H1 (cell line): ENCODE results near the gene SGCE. TPM values are rescaled to one million over a fixed set of nuclear protein-coding genes. Genes with fewer than 3 reads are reported as not detected.

Experiments
- CTCF ChIA-PET: fragments of 300-600 bp; sonication (Branson Sonifier 250); formaldehyde crosslinking; loops from one replicate; lab custom pipeline; 2021; ENCODE audit not compliant: partially characterized antibody; lab: Charles Lee
- POLR2A ChIA-PET: fragments of 300-600 bp; sonication (Branson Sonifier 250); formaldehyde crosslinking; loops from one replicate; lab custom pipeline; 2021; ENCODE audit warnings: inconsistent platforms; ENCODE audit not compliant: partially characterized antibody; lab: Charles Lee
- DNase-seq, 2 experiments: peaks; one replicate each; pipeline versions ENCODE4 v3.0.0 to v3.0.0-alpha.2; 2010 to 2022; ENCODE audit warnings: low spot score in 2 of 2, low read depth in 1 of 2, mixed read lengths in 1 of 2
- FAIRE-seq: peaks from 2 replicates; lab custom pipeline; 2011; peaks lifted over from hg19 to GRCh38; lab: Jason Lieb, UNC
- H2AFZ ChIP-seq: 2 replicates; pipeline ENCODE4 v1.8.1; 2012; ENCODE audit warnings: low read length, inconsistent platforms
- H2AK5ac ChIP-seq: 2 replicates; pipeline ENCODE4 v1.6.1; 2013; ENCODE audit warnings: low read depth, low read length
- H2BK120ac ChIP-seq: replicated peaks from 2 replicates; pipeline ENCODE3; 2013; ENCODE audit warnings: low read depth, low read length, inconsistent platforms
- H2BK12ac ChIP-seq: 2 replicates; pipeline ENCODE4 v1.6.1; 2013; ENCODE audit warnings: low read depth, low read length
- H2BK15ac ChIP-seq: 2 replicates; pipeline ENCODE4 v1.6.1; 2013; ENCODE audit warnings: low read length
- H2BK20ac ChIP-seq: 2 replicates; pipeline ENCODE4 v1.6.1; 2013; ENCODE audit warnings: low read length
- H2BK5ac ChIP-seq: 2 replicates; pipeline ENCODE4 v1.6.1; 2013; ENCODE audit warnings: low read depth, low read length
- H3K14ac ChIP-seq: 2 replicates; pipeline ENCODE4 v1.6.1; 2013; ENCODE audit warnings: inconsistent platforms; ENCODE audit not compliant: insufficient read length
- H3K18ac ChIP-seq: 2 replicates; pipeline ENCODE4 v1.6.1; 2013; ENCODE audit warnings: low read length; ENCODE audit errors: extremely low read depth
- H3K23ac ChIP-seq: 2 replicates; pipeline ENCODE4 v1.6.1; 2013; ENCODE audit warnings: inconsistent platforms; ENCODE audit not compliant: insufficient read length
- H3K23me2 ChIP-seq: 2 replicates; pipeline ENCODE4 v1.6.1; 2013; ENCODE audit warnings: low read depth, low read length
- H3K27ac ChIP-seq: 2 replicates; pipeline ENCODE4 v1.6.1; 2011; ENCODE audit warnings: low read depth, low read length, inconsistent platforms
- H3K27me3 ChIP-seq, 4 experiments: replicated peaks in 1 of 4; 1 replicate in 1 of 4; 2 replicates in 3 of 4; pipeline versions ENCODE4 v1.6.1 to v1.8.1; 2011 to 2013; ENCODE audit warnings: low read length in 3 of 4, mild to moderate bottlenecking in 3 of 4, inconsistent platforms in 2 of 4, mixed read lengths in 2 of 4, moderate library complexity in 1 of 4; ENCODE audit not compliant: control insufficient read depth in 3 of 4, insufficient read depth in 3 of 4; ENCODE audit errors: extremely low read depth in 1 of 4
- H3K36me3 ChIP-seq, 4 experiments: 2 replicates each; pipeline versions ENCODE4 v1.6.1 to v1.8.1; 2011 to 2013; ENCODE audit warnings: mild to moderate bottlenecking in 4 of 4, low read length in 3 of 4, moderate library complexity in 2 of 4, control low read depth in 1 of 4, inconsistent platforms in 1 of 4; ENCODE audit not compliant: insufficient read depth in 4 of 4, control insufficient read depth in 2 of 4
- H3K4ac ChIP-seq: replicated peaks from 2 replicates; pipeline ENCODE3; 2013; ENCODE audit warnings: low read length, low read depth, mixed read lengths, inconsistent platforms; ENCODE audit not compliant: insufficient read length
- H3K4me1 ChIP-seq, 4 experiments: replicated peaks in 1 of 4; 1 replicate in 1 of 4; 2 replicates in 3 of 4; pipeline versions ENCODE4 v1.6.1 to v1.8.1; 2011 to 2013; ENCODE audit warnings: low read length in 3 of 4, inconsistent platforms in 2 of 4, mixed read lengths in 1 of 4; ENCODE audit not compliant: insufficient read depth in 4 of 4, control insufficient read depth in 3 of 4
- H3K4me2 ChIP-seq, 2 experiments: 2 replicates each; pipeline versions ENCODE4 v1.6.1 to v1.8.1; 2011 to 2013; ENCODE audit warnings: low read depth in 2 of 2, low read length in 2 of 2, control low read depth in 1 of 2, inconsistent platforms in 1 of 2, mild to moderate bottlenecking in 1 of 2; ENCODE audit not compliant: insufficient read depth in 1 of 2
- H3K4me3 ChIP-seq, 4 experiments: fragments of 200-600, 300-600 bp in 1 of 4; sonication (generic), shearing (Covaris generic), sonication (Bioruptor Twin) in 1 of 4; 2 replicates each; pipeline versions ENCODE4 v1.5.1 to v1.8.1; 2011 to 2016; ENCODE audit warnings: low read length in 4 of 4, low read depth in 3 of 4, control low read depth in 2 of 4, inconsistent platforms in 2 of 4, mild to moderate bottlenecking in 2 of 4, mixed read lengths in 1 of 4, moderate library complexity in 1 of 4; ENCODE audit not compliant: insufficient read depth in 2 of 4; ENCODE audit errors: extremely low read depth in 1 of 4
- H3K56ac ChIP-seq: replicated peaks from 2 replicates; pipeline ENCODE3; 2013; ENCODE audit warnings: low read depth, mild to moderate bottlenecking, mixed read lengths, low read length, inconsistent platforms; ENCODE audit not compliant: insufficient read length
- H3K79me1 ChIP-seq: 2 replicates; pipeline ENCODE4 v1.6.1; 2013; ENCODE audit warnings: low read depth, low read length, control low read depth
- H3K79me2 ChIP-seq, 2 experiments: 2 replicates each; pipeline versions ENCODE4 v1.6.1 to v1.8.1; 2012 to 2013; ENCODE audit warnings: low read length in 2 of 2, mild to moderate bottlenecking in 2 of 2, inconsistent platforms in 1 of 2; ENCODE audit not compliant: insufficient read depth in 2 of 2, control insufficient read depth in 1 of 2
- H3K9ac ChIP-seq, 4 experiments: replicated peaks in 1 of 4; 1 replicate in 1 of 4; 2 replicates in 3 of 4; pipeline versions ENCODE4 v1.6.1 to v1.8.1; 2011 to 2013; ENCODE audit warnings: low read depth in 3 of 4, low read length in 3 of 4, control low read depth in 2 of 4, mild to moderate bottlenecking in 2 of 4, moderate library complexity in 2 of 4, inconsistent platforms in 1 of 4; ENCODE audit errors: extremely low read depth in 1 of 4
- H3K9me3 ChIP-seq, 2 experiments: 2 replicates each; pipeline versions ENCODE4 v1.6.1 to v1.8.1; 2012 to 2013; ENCODE audit warnings: mild to moderate bottlenecking in 2 of 2, moderate library complexity in 2 of 2, control low read depth in 1 of 2, inconsistent platforms in 1 of 2, low read depth in 1 of 2, low read length in 1 of 2, mixed read lengths in 1 of 2; ENCODE audit not compliant: insufficient read depth in 2 of 2
- H4K20me1 ChIP-seq, 2 experiments: replicated peaks in 1 of 2; 2 replicates each; pipeline versions ENCODE3 to v1.8.1; 2011 to 2013; ENCODE audit warnings: inconsistent platforms in 2 of 2, low read length in 2 of 2, mild to moderate bottlenecking in 1 of 2; ENCODE audit not compliant: insufficient read depth in 2 of 2, control insufficient read depth in 1 of 2
- H4K5ac ChIP-seq: 2 replicates; pipeline ENCODE4 v1.6.1; 2013; ENCODE audit warnings: low read length, low read depth, mixed read lengths, inconsistent platforms; ENCODE audit not compliant: insufficient read length
- H4K8ac ChIP-seq: 2 replicates; pipeline ENCODE4 v1.8.0; 2013; ENCODE audit warnings: mild to moderate bottlenecking, moderate library complexity, low read length, inconsistent platforms; ENCODE audit not compliant: insufficient read depth; ENCODE audit errors: extremely low read depth
- H4K91ac ChIP-seq: replicated peaks from 2 replicates; pipeline ENCODE3; 2013; ENCODE audit warnings: low read length, mixed read lengths, inconsistent platforms; ENCODE audit not compliant: insufficient read length
- BCL11A ChIP-seq, 2 experiments: IDR thresholded peaks; one replicate each; pipeline ENCODE4 v1.6.1; 2011; ENCODE audit warnings: low read depth in 2 of 2, low read length in 2 of 2, mild to moderate bottlenecking in 2 of 2
- CHD1 ChIP-seq: IDR thresholded peaks from 2 replicates; pipeline ENCODE4 v1.6.1; 2012; ENCODE audit warnings: low read depth, low read length, improper control_type of control experiment
- CTBP2 ChIP-seq: IDR thresholded peaks from 2 replicates; pipeline ENCODE4 v1.7.0; 2011; ENCODE audit warnings: borderline replicate concordance, mild to moderate bottlenecking, moderate library complexity, mixed read lengths, low read length; ENCODE audit not compliant: insufficient read depth, insufficient read length
- E2F6 ChIP-seq: IDR thresholded peaks from 2 replicates; pipeline ENCODE4 v1.6.1; 2012; ENCODE audit warnings: inconsistent platforms
- EP300 ChIP-seq, 2 experiments: IDR thresholded peaks; 1 replicate in 1 of 2; 2 replicates in 1 of 2; pipeline ENCODE4 v1.6.1; 2011 to 2012; ENCODE audit warnings: low read depth in 2 of 2, low read length in 2 of 2, mild to moderate bottlenecking in 2 of 2, borderline replicate concordance in 1 of 2, inconsistent platforms in 1 of 2, moderate library complexity in 1 of 2
- FOSL1 ChIP-seq: IDR thresholded peaks from 2 replicates; pipeline ENCODE4 v1.6.1; 2011; ENCODE audit warnings: mild to moderate bottlenecking, low read depth, low read length, moderate library complexity; ENCODE audit not compliant: insufficient read depth
- MAFK ChIP-seq: IDR thresholded peaks from 2 replicates; pipeline ENCODE4 v1.6.1; 2012; ENCODE audit warnings: low read depth, mild to moderate bottlenecking, improper control_type of control experiment, low read length
- NRF1 ChIP-seq: IDR thresholded peaks from 2 replicates; pipeline ENCODE4 v1.6.1; 2011; ENCODE audit warnings: mild to moderate bottlenecking, low read depth, low read length, improper control_type of control experiment
- POLR2AphosphoS5 ChIP-seq: IDR thresholded peaks from 2 replicates; pipeline ENCODE4 v1.6.1; 2011; ENCODE audit warnings: low read depth, low read length
- RXRA ChIP-seq: IDR thresholded peaks from 2 replicates; pipeline ENCODE4 v1.6.1; 2011; ENCODE audit warnings: low read depth, mild to moderate bottlenecking, low read length, moderate library complexity; ENCODE audit not compliant: insufficient read depth
- SIN3A ChIP-seq, 2 experiments: IDR thresholded peaks in 1 of 2; conservative IDR thresholded peaks in 1 of 2; 2 replicates each; pipeline ENCODE4 v1.6.1; 2011 to 2012; ENCODE audit warnings: low read length in 2 of 2, improper control_type of control experiment in 1 of 2, low read depth in 1 of 2, mild to moderate bottlenecking in 1 of 2
- SP2 ChIP-seq: IDR thresholded peaks from 2 replicates; pipeline ENCODE4 v1.6.1; 2012; ENCODE audit warnings: mild to moderate bottlenecking, low read length, inconsistent platforms
- TAF7 ChIP-seq: optimal IDR thresholded peaks from 2 replicates; pipeline ENCODE3; 2011; ENCODE audit warnings: low read depth, mild to moderate bottlenecking, inconsistent platforms, low read length, moderate library complexity, borderline replicate concordance
- TBP ChIP-seq: IDR thresholded peaks from 2 replicates; pipeline ENCODE4 v1.6.1; 2011; ENCODE audit warnings: low read depth, low read length, improper control_type of control experiment
- WGBS, 2 experiments: shearing (Covaris generic) in 1 of 2; methylation state at CpG; one replicate each; pipeline versions ENCODE4 v1.1.6 to v1.1.7; 2013 to 2015; ENCODE audit warnings: low lambda C conversion rate in 2 of 2, mixed read lengths in 2 of 2, inconsistent platforms in 1 of 2, low coverage in 1 of 2, missing lambda C conversion rate in 1 of 2; ENCODE audit not compliant: insufficient replicate concordance in 2 of 2, insufficient coverage in 1 of 2, insufficient read length in 1 of 2; ENCODE audit errors: extremely low coverage in 1 of 2, missing lambda C conversion rate in 1 of 2; 5-methylcytosine and 5-hydroxymethylcytosine counted together
- polyA plus RNA-seq, 7 experiments: library from polyadenylated mRNA; depleted of rRNA in 3 of 7; stranded (reverse) in 5 of 7; unstranded in 2 of 7; fragments of >200 nt in 5 of 7; fragments of 200-250 nt in 2 of 7; gene quantifications; 1 replicate in 5 of 7; 2 replicates in 1 of 7; 4 replicates in 1 of 7; pipeline versions ENCODE4 v1.2.1 to v1.2.3, GENCODE V29; 2011 to 2013; ENCODE audit warnings: missing spikeins in 2 of 7, mixed read lengths in 2 of 7
- total RNA-seq: library from RNA; stranded (reverse); fragmentation: NEBNext Ultra II Directional; extraction: Animal tissue kit (Norgen Biotek cat#: 25700); gene quantifications from 2 replicates; pipeline ENCODE4 v1.2.1, GENCODE V29; 2021

SGCE gene
- total and polyA plus RNA-seq, 2 of the 8 experiments (the other 6 are each of a cell fraction or from before 2014, with no cell fraction given): 12.8 to 25.0 TPM

DNA sequence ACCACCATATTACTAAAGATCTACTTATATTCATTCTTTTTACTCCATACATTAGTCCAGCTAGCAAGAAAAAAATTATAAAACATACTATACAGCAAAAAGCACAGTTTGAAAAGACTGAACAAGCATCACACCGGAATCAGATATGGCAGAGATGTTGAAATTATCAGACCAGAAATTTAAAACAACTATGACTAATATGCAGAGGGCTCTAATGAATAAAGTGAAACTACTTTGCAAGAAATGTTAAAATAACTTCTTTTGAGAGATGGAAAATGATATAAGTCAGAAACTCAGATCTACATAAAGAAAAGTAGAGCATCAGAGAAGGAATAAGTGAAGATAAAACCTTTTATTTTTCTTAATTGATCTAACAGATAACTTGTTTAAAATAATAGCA lies 50.9 kb downstream of the SGCE start:
- no peak for FAIRE-seq
- no peak for TF ChIP-seq E2F6
- TF ChIP-seq CHD1: no peak
- TF ChIP-seq RXRA: no peak
- no peak for TF ChIP-seq EP300 (IDR thresholded peaks at IDR 0.05; ENCODE audit: borderline replicate concordance in 1 of 2, low read depth in 2 of 2, low read length in 2 of 2)
- no peak for TF ChIP-seq SIN3A (conservative IDR thresholded peaks at IDR 0.05 in 1 of 2, IDR thresholded peaks at IDR 0.05 in 1 of 2; ENCODE audit: low read depth in 1 of 2, low read length in 2 of 2)
- TF ChIP-seq TBP: no peak
- no peak for TF ChIP-seq FOSL1
- no peak for TF ChIP-seq NRF1
- TF ChIP-seq MAFK: no peak
- no peak for TF ChIP-seq TAF7
- no peak for TF ChIP-seq BCL11A (IDR thresholded peaks at IDR 0.05; ENCODE audit: low read depth in 2 of 2, low read length in 2 of 2)
- no peak for TF ChIP-seq SP2
- TF ChIP-seq CTBP2: no peak
- TF ChIP-seq POLR2AphosphoS5: no peak

More for the DNA sequence above, 50.9 kb downstream of the SGCE start:
- Histone ChIP-seq H2BK20ac (no peak overlapping the region), H3K79me1 (no peaks in the 10 kb centered on the region), H2BK15ac (no peak overlapping the region), H2BK5ac (no peak overlapping the region), H4K8ac (no peak overlapping the region), H3K9me3 (no peaks in the 10 kb centered on the region), H2AK5ac (no peak overlapping the region), H3K36me3 (no peaks in the 10 kb centered on the region), H3K9ac (no peak overlapping the region), H3K23me2 (no peaks in the 10 kb centered on the region), H2BK12ac (no peak overlapping the region), H3K4me3 (no peak overlapping the region), H3K27me3 (no peaks in the 10 kb centered on the region), H3K4me1 (no peaks in the 10 kb centered on the region), H3K4me2 (no peak overlapping the region), H3K27ac (no peak overlapping the region), H2AFZ (no peak overlapping the region), H2BK120ac (no peak overlapping the region), H3K79me2 (no peaks in the 10 kb centered on the region), H3K56ac (no peak overlapping the region), H4K5ac (no peak overlapping the region), H3K23ac (no peak overlapping the region), H3K4ac (no peak overlapping the region), H4K91ac (no peak overlapping the region), H3K18ac (no peak overlapping the region), H4K20me1 (no peaks in the 10 kb centered on the region), H3K14ac (no peak overlapping the region)
- ChIA-PET CTCF (interaction anchor here (0.6 kb wide), 1 partner anchor 872 kb away, joined by 3 read pairs; no protein-coding TSS in a partner anchor), POLR2A (no interaction called here)
- DNase-seq: no peak
- WGBS, 2 experiments: 95% methylated on average over 1 of the region's 1 CpG; no CpG with 5 or more reads in 1 of the 2 experiments
